ENCODE measurements around the gene ABCF2.

GRCh38 chr7:151185762-151186639 lies 41.0 kb downstream of the ABCF2 start:
- TF ChIP-seq YY1 (IDR thresholded peaks at IDR 0.05) (no peak), CTCF (IDR thresholded peaks at IDR 0.05; ENCODE audit: low read depth, low read length, missing input control) (no peak), MAX (IDR thresholded peaks at IDR 0.05) (no peak), SP1 (IDR thresholded peaks at IDR 0.05) (no peak), TAF1 (conservative IDR thresholded peaks at IDR 0.05) (no peak), GABPA (IDR thresholded peaks at IDR 0.05 in 1 of 2, conservative IDR thresholded peaks at IDR 0.05 in 1 of 2) (no peak), REST (IDR thresholded peaks at IDR 0.05) (no peak), RXRA (IDR thresholded peaks at IDR 0.05) (peak in 1 of 2 donors; percentile 13), ZBTB33 (IDR thresholded peaks at IDR 0.05) (no peak), HNF4A (conservative IDR thresholded peaks at IDR 0.05) (peak; percentile 62 to 73), JUND (IDR thresholded peaks at IDR 0.05) (no peak), FOXA1 (IDR thresholded peaks at IDR 0.05) (no peak), HNF4G (IDR thresholded peaks at IDR 0.05) (no peak), EGR1 (IDR thresholded peaks at IDR 0.05; ENCODE audit: low read depth in 2 of 2) (no peak)
